Measurements from ENCODE around the gene SPO11. TPM values are rescaled to one million over a fixed set of nuclear protein-coding genes. Genes with fewer than 3 reads are reported as not detected.

Gene SPO11
- polyA plus RNA-seq, 1 donor from 2014 or later = not detected

GRCh38 chr20:57317789-57318371 lies 11.7 kb upstream of the SPO11 start:
- Histone ChIP-seq H3K9ac (ENCODE audit: low read length) (no peak overlapping the region), H3K79me2 (replicated peaks; ENCODE audit: insufficient read depth, low read length) (no peaks in the 10 kb centered on the region), H3K27me3 (ENCODE audit: insufficient read depth, low read depth, low read length) (no peaks in the 10 kb centered on the region), H4K20me1 (ENCODE audit: insufficient read depth) (no peaks in the 10 kb centered on the region), H2AFZ (ENCODE audit: low read depth, low read length) (no peak overlapping the region), H3K27ac (ENCODE audit: low read length) (no peak overlapping the region), H3K36me3 (ENCODE audit: insufficient read depth, low read length) (no peaks in the 10 kb centered on the region), H3K4me3 (ENCODE audit: low read length) (no peak overlapping the region), H3K4me2 (ENCODE audit: low read length) (no peak overlapping the region), H3F3A (ENCODE audit: insufficient read depth, low read length, poor library complexity, severe bottlenecking) (no peaks in the 10 kb centered on the region), H3K9me3 (ENCODE audit: low read length) (no peaks in the 10 kb centered on the region), H3K9me2 (ENCODE audit: insufficient read depth, low read length) (no peaks in the 10 kb centered on the region)
- TF ChIP-seq CTCF (IDR thresholded peaks at IDR 0.05; ENCODE audit: poor library complexity, severe bottlenecking) (no peak), TAF1 (IDR thresholded peaks at IDR 0.05; ENCODE audit: low read depth) (no peak), EP300 (conservative IDR thresholded peaks at IDR 0.05; ENCODE audit: poor library complexity, severe bottlenecking) (no peak), MXI1 (conservative IDR thresholded peaks at IDR 0.05; ENCODE audit: poor library complexity, severe bottlenecking) (no peak), EZH2 (IDR thresholded peaks at IDR 0.05; ENCODE audit: borderline replicate concordance, insufficient read depth, low read length, poor library complexity, severe bottlenecking) (no peak), RAD21 (conservative IDR thresholded peaks at IDR 0.05) (no peak), POLR2AphosphoS5 (IDR thresholded peaks at IDR 0.05) (no peak), SMC3 (conservative IDR thresholded peaks at IDR 0.05; ENCODE audit: poor library complexity) (no peak), REST (IDR thresholded peaks at IDR 0.05; ENCODE audit: borderline replicate concordance) (no peak)

GRCh38 chr20:57319584-57319983 lies 10.0 kb upstream of the SPO11 start:
- TF ChIP-seq CTCF (IDR thresholded peaks at IDR 0.05; ENCODE audit: poor library complexity, severe bottlenecking) (no peak), POLR2AphosphoS5 (IDR thresholded peaks at IDR 0.05) (no peak), EP300 (conservative IDR thresholded peaks at IDR 0.05; ENCODE audit: poor library complexity, severe bottlenecking) (no peak), MXI1 (conservative IDR thresholded peaks at IDR 0.05; ENCODE audit: poor library complexity, severe bottlenecking) (no peak), REST (IDR thresholded peaks at IDR 0.05; ENCODE audit: borderline replicate concordance) (no peak), RAD21 (conservative IDR thresholded peaks at IDR 0.05) (no peak), EZH2 (IDR thresholded peaks at IDR 0.05; ENCODE audit: borderline replicate concordance, insufficient read depth, low read length, poor library complexity, severe bottlenecking) (no peak)
- Histone ChIP-seq H3K27me3 (ENCODE audit: insufficient read depth, low read depth, low read length) (no peaks in the 10 kb centered on the region), H3K27ac (ENCODE audit: low read length) (no peak overlapping the region), H3K4me3 (ENCODE audit: low read length) (no peak overlapping the region), H3F3A (ENCODE audit: insufficient read depth, low read length, poor library complexity, severe bottlenecking) (no peaks in the 10 kb centered on the region), H3K79me2 (replicated peaks; ENCODE audit: insufficient read depth, low read length) (no peaks in the 10 kb centered on the region), H3K9me2 (ENCODE audit: insufficient read depth, low read length) (no peaks in the 10 kb centered on the region), H3K36me3 (ENCODE audit: insufficient read depth, low read length) (no peaks in the 10 kb centered on the region), H3K9me3 (ENCODE audit: low read length) (no peaks in the 10 kb centered on the region), H4K20me1 (ENCODE audit: insufficient read depth) (no peaks in the 10 kb centered on the region), H3K9ac (ENCODE audit: low read length) (no peak overlapping the region), H3K4me2 (ENCODE audit: low read length) (no peak overlapping the region), H2AFZ (ENCODE audit: low read depth, low read length) (no peak overlapping the region)
